ENCODE measurements around the gene RAD51B. TPM values are rescaled to one million over a fixed set of nuclear protein-coding genes. Genes with fewer than 3 reads are reported as not detected.

Gene RAD51B
- polyA plus RNA-seq, 3 donors: 3.6 to 11.6 (median 9.4) TPM

DNA sequence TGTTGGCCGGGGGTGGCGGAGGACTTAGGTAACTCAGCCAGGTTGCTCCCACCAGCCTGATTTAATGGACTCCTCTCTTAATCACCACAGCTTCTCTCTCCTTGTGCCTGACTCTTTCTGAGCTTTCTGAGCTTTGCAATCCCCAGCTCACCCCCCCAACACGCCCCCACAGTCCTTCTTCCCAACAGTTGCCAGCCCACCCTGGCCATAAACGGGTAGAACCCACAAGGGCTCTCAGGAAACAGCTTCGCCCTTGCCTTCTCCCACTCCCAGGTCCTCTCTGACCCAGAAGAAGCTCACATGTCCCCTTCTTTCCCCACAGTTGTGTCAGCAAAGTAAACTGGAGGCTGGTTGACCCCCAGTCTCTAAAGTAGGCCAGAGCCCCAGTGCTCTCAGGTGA is 940.4 kb downstream of the RAD51B start:
- H3K27me3 ChIP-seq (ENCODE audit: control insufficient read depth in 2 of 2, insufficient read depth in 2 of 2, low read length in 2 of 2): peaks cover 9 to 44% of the 10 kb centered on the region in 2 donors
- Mint-ChIP-seq H3K4me3 (peak overlapping the region in 1 of 2 donors; percentile 69), H3K36me3 (peaks cover 3 to 29% of the 10 kb centered on the region in 2 donors), H3K4me1 (peaks cover 37% of the 10 kb centered on the region), H3K9me3 (peaks cover 0 to under 1% (median 0%) of the 10 kb centered on the region in 7 donors), H3K27me3 (ENCODE audit: low read depth in 3 of 3) (peaks cover 50 to 81% (median 66%) of the 10 kb centered on the region in 3 donors), H3K27ac (peak overlapping the region in 4 of 7 donors; percentile 32 to 64 (median 59))
- WGBS (ENCODE audit: insufficient coverage): 72% methylated on average over 3 of the region's 5 CpGs
- no peak overlapping the region for H3K4me2 ChIP-seq (replicated peaks; ENCODE audit: extremely low read depth, low read length, poor library complexity, severe bottlenecking)
- TF ChIP-seq CTCF (IDR thresholded peaks at IDR 0.05): no peak
- intact Hi-C loops (cut with micrococcal nuclease): loop anchor here in 1 of 2 donors (5.0 kb wide), 1 partner anchor 1058 kb away; the partner anchor contains the start of gene RDH12
- H2AFZ ChIP-seq (ENCODE audit: insufficient read depth, low read depth, low read length, poor library complexity, severe bottlenecking): no peak overlapping the region
- H3K27ac ChIP-seq (ENCODE audit: low read depth in 1 of 2, low read length in 2 of 2): no peak overlapping the region
- H3K4me3 ChIP-seq (replicated peaks in 1 of 3; ENCODE audit: low read depth in 2 of 3, low read length in 3 of 3): no peak overlapping the region
- H3K9me3 ChIP-seq (replicated peaks in 1 of 2; ENCODE audit: control insufficient read depth in 1 of 2, insufficient read depth in 1 of 2, low read length in 2 of 2): no peaks in the 10 kb centered on the region
- H3K9ac ChIP-seq (ENCODE audit: insufficient read depth, low read length, poor library complexity, severe bottlenecking): no peak overlapping the region
- DNase-seq: no peak
- no peaks in the 10 kb centered on the region for H3K36me3 ChIP-seq (replicated peaks in 1 of 2; ENCODE audit: control insufficient read depth in 1 of 2, insufficient read depth in 2 of 2, low read length in 2 of 2)
- H3K4me1 ChIP-seq (ENCODE audit: control insufficient read depth in 1 of 2, insufficient read depth in 2 of 2, low read length in 2 of 2): peaks cover 31 to 34% of the 10 kb centered on the region in 2 donors
- H3K79me2 ChIP-seq (ENCODE audit: insufficient read depth, low read length): no peaks in the 10 kb centered on the region
- no peaks in the 10 kb centered on the region for H4K20me1 ChIP-seq (ENCODE audit: insufficient read depth, low read length)

DNA sequence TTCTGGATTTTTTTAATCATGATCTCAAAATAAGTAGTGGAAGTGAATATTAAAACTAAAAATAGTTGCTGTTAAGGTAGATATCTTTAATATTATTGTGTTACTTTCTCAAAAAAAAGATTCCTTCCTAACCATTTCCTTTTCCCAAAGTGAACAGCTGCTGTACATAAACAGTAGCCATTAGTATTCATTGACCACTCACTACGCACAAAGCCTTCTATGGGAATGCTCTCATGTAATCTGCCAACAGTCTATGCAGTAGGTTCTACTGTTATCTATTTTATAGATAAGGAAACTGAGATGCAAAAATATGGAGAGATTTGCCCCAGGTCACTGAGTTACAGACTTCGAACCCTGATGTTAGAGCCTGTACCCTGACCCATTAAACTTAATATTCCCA is 941.2 kb downstream of the RAD51B start:
- TF ChIP-seq CTCF (IDR thresholded peaks at IDR 0.05): no peak
- H3K79me2 ChIP-seq (ENCODE audit: insufficient read depth, low read length): no peaks in the 10 kb centered on the region
- no peaks in the 10 kb centered on the region for H3K36me3 ChIP-seq (replicated peaks in 1 of 2; ENCODE audit: control insufficient read depth in 1 of 2, insufficient read depth in 2 of 2, low read length in 2 of 2)
- H3K27ac ChIP-seq (ENCODE audit: low read depth in 1 of 2, low read length in 2 of 2): no peak overlapping the region
- no peaks in the 10 kb centered on the region for H3K9me3 ChIP-seq (replicated peaks in 1 of 2; ENCODE audit: control insufficient read depth in 1 of 2, insufficient read depth in 1 of 2, low read length in 2 of 2)
- Mint-ChIP-seq H3K4me1 (peaks cover 37% of the 10 kb centered on the region), H3K27me3 (ENCODE audit: low read depth in 3 of 3) (peaks cover 47 to 79% (median 65%) of the 10 kb centered on the region in 3 donors), H3K9me3 (peaks cover 0 to 4% (median 0%) of the 10 kb centered on the region in 7 donors), H3K36me3 (peaks cover 3 to 29% of the 10 kb centered on the region in 2 donors), H3K27ac (peak overlapping the region in 1 of 7 donors; percentile 24), H3K4me3 (peak overlapping the region in 1 of 2 donors; percentile 60)
- DNase-seq: no peak
- WGBS (ENCODE audit: insufficient coverage): no CpG with 5 or more reads among the region's 2 CpGs
- intact Hi-C loops (cut with micrococcal nuclease): no loop called here
- peaks cover 7 to 36% of the 10 kb centered on the region in 2 donors for H3K27me3 ChIP-seq (ENCODE audit: control insufficient read depth in 2 of 2, insufficient read depth in 2 of 2, low read length in 2 of 2)
- no peak overlapping the region for H3K4me3 ChIP-seq (replicated peaks in 1 of 3; ENCODE audit: low read depth in 2 of 3, low read length in 3 of 3)
- no peak overlapping the region for H3K4me2 ChIP-seq (replicated peaks; ENCODE audit: extremely low read depth, low read length, poor library complexity, severe bottlenecking)
- H2AFZ ChIP-seq (ENCODE audit: insufficient read depth, low read depth, low read length, poor library complexity, severe bottlenecking): no peak overlapping the region
- H4K20me1 ChIP-seq (ENCODE audit: insufficient read depth, low read length): no peaks in the 10 kb centered on the region
- no peak overlapping the region for H3K9ac ChIP-seq (ENCODE audit: insufficient read depth, low read length, poor library complexity, severe bottlenecking)
- H3K4me1 ChIP-seq (ENCODE audit: control insufficient read depth in 1 of 2, insufficient read depth in 2 of 2, low read length in 2 of 2): peaks cover 31 to 34% of the 10 kb centered on the region in 2 donors
